Fibroblast of villous mesenchyme (primary cell): ENCODE measurements around the gene HTRA1. TPM values are rescaled to one million over a fixed set of nuclear protein-coding genes. Genes with fewer than 3 reads are reported as not detected.
A peak's percentile ranks its signal among the peaks of the same experiment; 100 is the strongest.

Source experiments
- DNase-seq: peaks from one replicate; pipeline ENCODE4 v3.0.0-alpha.2; 2010; ENCODE audit warnings: low read depth
- H3K4me3 ChIP-seq: 2 replicates; pipeline ENCODE4 v1.5.1; 2011; ENCODE audit warnings: low read depth, mild to moderate bottlenecking, low read length
- total RNA-seq: library from RNA; depleted of rRNA; stranded (reverse); fragments of >200 nt; gene quantifications from 2 replicates; pipeline ENCODE4 v1.2.3, GENCODE V29; 2012
- TF ChIP-seq, protein P1 (sequence below): IDR thresholded peaks from 2 replicates; pipeline ENCODE4 v1.5.1; 2012; ENCODE audit warnings: low read depth, mild to moderate bottlenecking, low read length; ENCODE audit not compliant: insufficient read depth

The HTRA1 gene
- total RNA-seq, 1 donor, result 88.9 TPM

DNA sequence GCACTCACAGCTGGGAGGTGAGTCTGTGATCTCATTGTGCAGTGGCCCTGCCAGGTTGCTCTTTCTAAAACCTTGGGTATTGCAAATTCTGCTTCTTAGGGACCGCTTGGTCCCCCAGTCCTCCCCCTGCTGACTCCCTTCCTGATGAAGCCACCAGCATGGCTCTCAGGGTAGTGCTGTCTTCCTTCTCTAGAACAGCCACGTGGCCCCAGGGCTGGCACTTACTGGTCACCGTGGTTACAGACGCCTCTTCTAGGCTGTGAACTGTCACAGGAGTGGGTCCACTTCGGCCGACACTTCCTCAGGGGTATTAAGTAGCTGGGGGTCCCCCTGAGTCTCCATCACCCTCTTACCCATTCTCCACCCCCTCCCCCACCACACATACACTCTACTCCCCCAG lies 2.7 kb upstream of the HTRA1 start:
- TF ChIP-seq, protein P1, sequence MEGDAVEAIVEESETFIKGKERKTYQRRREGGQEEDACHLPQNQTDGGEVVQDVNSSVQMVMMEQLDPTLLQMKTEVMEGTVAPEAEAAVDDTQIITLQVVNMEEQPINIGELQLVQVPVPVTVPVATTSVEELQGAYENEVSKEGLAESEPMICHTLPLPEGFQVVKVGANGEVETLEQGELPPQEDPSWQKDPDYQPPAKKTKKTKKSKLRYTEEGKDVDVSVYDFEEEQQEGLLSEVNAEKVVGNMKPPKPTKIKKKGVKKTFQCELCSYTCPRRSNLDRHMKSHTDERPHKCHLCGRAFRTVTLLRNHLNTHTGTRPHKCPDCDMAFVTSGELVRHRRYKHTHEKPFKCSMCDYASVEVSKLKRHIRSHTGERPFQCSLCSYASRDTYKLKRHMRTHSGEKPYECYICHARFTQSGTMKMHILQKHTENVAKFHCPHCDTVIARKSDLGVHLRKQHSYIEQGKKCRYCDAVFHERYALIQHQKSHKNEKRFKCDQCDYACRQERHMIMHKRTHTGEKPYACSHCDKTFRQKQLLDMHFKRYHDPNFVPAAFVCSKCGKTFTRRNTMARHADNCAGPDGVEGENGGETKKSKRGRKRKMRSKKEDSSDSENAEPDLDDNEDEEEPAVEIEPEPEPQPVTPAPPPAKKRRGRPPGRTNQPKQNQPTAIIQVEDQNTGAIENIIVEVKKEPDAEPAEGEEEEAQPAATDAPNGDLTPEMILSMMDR, result no peak
- no peak overlapping the region for H3K4me3 ChIP-seq
- no peak for DNase-seq

DNA sequence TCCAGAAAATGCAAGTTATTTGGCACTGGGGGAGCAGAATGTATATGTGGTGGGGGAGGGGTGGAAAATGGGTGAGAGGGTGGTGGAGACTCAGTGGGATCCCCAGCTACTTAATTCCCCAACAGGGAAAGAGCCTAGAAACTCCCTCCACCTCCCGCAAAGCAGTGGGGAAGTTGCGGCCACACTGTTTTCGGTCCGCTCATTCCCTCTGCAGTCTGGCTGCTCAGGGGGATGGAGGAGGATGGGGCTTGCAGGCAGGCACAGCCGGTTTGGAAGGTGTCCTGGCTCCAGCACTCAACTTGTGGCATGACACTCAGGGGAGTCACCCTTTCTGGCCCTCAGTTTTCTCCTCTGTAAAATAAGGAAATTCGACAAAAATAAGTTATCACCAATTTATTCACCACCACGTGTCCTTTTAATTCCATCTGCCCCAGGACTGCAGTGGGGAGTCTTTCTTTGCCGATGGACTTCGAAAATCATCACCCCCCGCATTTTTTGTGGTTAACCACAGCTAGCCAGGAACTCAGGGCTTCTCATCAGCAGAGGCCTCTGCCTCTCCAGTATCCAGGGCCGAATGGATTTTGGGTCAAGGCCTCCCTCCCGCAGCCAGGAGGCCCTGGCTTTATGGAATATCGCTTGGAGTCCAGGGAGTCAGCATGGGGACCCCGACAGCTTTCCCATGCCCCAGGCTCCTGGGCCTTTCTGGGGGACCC lies 1.6 kb upstream of the HTRA1 start:
- peak; percentile 81 for DNase-seq
- TF ChIP-seq, protein P1, result no peak
- no peak overlapping the region for H3K4me3 ChIP-seq

DNA sequence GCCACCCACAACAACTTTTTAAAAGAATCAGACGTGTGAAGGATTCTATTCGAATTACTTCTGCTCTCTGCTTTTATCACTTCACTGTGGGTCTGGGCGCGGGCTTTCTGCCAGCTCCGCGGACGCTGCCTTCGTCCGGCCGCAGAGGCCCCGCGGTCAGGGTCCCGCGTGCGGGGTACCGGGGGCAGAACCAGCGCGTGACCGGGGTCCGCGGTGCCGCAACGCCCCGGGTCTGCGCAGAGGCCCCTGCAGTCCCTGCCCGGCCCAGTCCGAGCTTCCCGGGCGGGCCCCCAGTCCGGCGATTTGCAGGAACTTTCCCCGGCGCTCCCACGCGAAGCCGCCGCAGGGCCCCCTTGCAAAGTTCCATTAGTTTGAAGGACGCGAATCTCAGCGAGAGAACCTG lies 461 bp upstream of the HTRA1 start:
- peak; percentile 16 for DNase-seq
- TF ChIP-seq, protein P1, result no peak
- H3K4me3 ChIP-seq, result peak overlapping the region; percentile 68

DNA sequence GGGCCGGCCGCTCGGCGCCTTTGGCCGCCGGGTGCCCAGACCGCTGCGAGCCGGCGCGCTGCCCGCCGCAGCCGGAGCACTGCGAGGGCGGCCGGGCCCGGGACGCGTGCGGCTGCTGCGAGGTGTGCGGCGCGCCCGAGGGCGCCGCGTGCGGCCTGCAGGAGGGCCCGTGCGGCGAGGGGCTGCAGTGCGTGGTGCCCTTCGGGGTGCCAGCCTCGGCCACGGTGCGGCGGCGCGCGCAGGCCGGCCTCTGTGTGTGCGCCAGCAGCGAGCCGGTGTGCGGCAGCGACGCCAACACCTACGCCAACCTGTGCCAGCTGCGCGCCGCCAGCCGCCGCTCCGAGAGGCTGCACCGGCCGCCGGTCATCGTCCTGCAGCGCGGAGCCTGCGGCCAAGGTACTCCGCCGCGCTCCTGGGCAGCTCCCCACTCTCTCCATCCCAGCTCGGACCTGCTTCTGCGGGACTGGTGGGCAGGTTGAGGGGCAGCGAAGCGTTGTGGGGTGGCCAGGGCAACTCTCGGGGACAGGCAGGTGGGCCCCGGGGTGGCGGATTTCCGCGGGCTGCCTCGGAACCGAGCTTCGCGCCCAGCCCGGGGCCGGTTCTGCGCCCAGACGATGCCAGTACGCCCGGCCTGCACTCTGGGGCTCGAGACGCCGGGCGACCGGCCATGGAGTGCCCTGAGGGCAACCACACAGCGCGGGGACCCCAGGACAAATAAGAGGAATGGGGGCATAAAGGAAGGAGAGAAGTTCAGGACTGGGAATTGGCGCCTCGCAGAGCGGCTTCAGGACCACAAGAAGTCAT lies 578 bp downstream of the HTRA1 start:
- TF ChIP-seq, protein P1, result no peak
- DNase-seq, result no peak
- peak overlapping the region; percentile 68 for H3K4me3 ChIP-seq

DNA sequence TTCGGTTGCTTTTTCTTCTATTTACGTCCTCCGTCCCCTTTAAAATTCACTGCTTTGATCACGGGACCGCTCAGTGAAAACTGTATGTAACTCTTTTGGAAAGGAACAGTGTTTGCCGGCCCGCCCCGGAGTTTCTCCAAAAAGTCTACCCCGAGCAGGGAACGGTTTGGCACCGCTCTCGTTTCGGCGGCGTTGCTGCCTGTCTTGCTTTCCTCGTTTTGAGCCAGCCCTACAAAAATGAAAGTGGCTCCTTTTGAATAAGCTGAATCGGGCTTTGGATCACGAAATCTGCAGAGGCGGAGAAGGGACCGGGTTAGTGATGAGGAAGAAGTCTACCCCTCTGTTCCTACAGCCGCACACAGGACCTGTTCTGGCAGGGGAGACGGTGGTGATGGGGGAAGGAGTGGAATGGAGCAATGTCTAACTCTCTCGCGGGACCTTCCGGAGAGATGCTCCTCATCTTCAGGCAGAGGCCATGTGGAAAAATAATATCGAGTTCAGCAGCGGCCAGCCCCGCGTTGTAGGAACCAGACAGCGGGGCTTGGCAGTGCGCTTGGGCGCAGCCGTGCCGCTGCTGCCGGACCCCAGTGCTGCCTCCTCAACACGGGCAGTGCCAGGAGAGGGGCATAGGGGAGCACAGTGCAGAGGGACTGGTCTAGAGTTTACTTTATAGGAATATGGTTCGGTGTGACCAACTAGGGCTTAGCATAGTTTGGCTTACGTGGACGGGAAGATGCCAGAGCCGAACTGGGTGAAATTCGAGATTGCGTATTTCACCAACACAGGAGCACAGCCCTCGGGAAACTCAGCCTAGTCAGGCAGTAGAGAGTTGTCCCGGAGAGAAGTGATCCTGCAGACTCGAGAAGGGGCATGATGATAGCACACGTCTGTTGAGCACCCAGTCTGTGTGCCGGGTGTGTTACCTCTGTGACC lies 1.4 kb downstream of the HTRA1 start:
- DNase-seq, result peak; percentile 56
- peak overlapping the region; percentile 68 for H3K4me3 ChIP-seq
- TF ChIP-seq, protein P1, result no peak

DNA sequence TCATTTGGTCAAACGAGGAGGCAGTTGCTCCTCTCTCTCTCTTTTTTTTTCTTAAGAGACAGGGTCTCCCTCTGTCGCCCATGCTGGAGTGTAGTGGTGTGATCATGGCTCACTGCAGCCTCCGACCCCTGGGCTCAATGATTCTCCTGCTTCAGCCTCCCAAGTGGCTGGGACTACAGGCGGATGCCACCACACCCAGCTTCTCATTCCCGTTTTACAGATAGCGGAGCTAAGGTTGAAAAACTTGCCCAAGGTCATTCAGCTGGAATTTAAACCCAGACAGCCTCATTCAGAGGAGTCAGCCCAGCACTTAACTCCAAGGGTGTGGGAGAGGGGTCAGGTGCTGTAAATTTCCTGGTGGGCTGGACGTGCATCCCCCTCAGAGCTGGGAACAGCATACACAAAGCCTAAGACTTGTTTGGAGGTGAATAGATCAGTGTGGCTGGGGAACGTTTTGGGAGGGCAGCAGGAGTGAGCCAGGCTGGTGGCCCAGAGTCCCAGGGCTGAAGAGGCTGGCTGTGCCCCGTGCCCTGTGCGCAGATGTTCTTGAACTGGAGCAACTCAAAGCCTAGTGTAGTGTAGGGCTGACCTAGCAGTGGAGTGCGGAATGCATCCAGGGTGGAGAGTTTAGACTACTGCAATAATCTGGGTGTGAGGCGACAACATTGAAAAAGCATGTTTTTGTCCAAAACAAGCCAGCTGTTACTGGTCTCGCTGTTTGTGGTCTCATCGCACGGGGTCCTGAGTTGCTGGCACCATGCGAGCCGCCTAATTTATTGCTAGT lies 2.3 kb downstream of the HTRA1 start:
- peak overlapping the region; percentile 68 for H3K4me3 ChIP-seq
- TF ChIP-seq, protein P1, result no peak
- DNase-seq, result no peak
